HEK293 (cell line): ENCODE measurements around the gene LY6G5B.

Source experiments
- CTCF ChIA-PET: fragments of 350-600 bp; formaldehyde crosslinking; extraction: SDS; loops from one replicate; lab custom pipeline; 2021; ENCODE audit warnings: antibody characterized with exemption; lab: Yijun Ruan, JAX
- POLR2A ChIA-PET: fragments of 300-600 bp; formaldehyde crosslinking; extraction: SDS; loops from one replicate; lab custom pipeline; 2020; ENCODE audit warnings: antibody characterized with exemption, inconsistent platforms; lab: Yijun Ruan, JAX
- H3K27ac ChIP-seq: fragments of 200-500 bp; sonication (Bioruptor generic); 2 replicates; pipeline ENCODE4 v1.5.1; 2014; ENCODE audit warnings: low read depth, low read length, control low read depth, inconsistent platforms; ENCODE audit errors: extremely low read depth
- H3K36me3 ChIP-seq, 2 experiments: fragments of 200-500 bp in 1 of 2; sonication (Bioruptor generic) in 1 of 2; 1 replicate in 1 of 2; 2 replicates in 1 of 2; pipeline ENCODE4 v1.5.1; 2014 to 2017; ENCODE audit warnings: inconsistent platforms in 2 of 2, low read length in 2 of 2; ENCODE audit not compliant: control insufficient read depth in 2 of 2, insufficient read depth in 1 of 2
- H3K4me1 ChIP-seq: fragments of 200-500 bp; sonication (Bioruptor generic); 2 replicates; pipeline ENCODE4 v1.5.1; 2014; ENCODE audit warnings: mild to moderate bottlenecking, low read length, inconsistent platforms; ENCODE audit not compliant: control insufficient read depth, insufficient read depth
- H3K4me3 ChIP-seq: 2 replicates; pipeline ENCODE4 v1.5.1; 2011; ENCODE audit warnings: low read depth, mild to moderate bottlenecking, control low read depth, low read length, moderate library complexity
- H3K9me3 ChIP-seq: fragments of 200-500 bp; sonication (Bioruptor generic); 2 replicates; pipeline ENCODE4 v1.5.1; 2014; ENCODE audit warnings: low read depth, low read length, inconsistent platforms; ENCODE audit not compliant: control insufficient read depth, insufficient read depth
- BCL6B ChIP-seq: fragments of 450-650 bp; formaldehyde crosslinking; IDR thresholded peaks from 2 replicates; pipeline ENCODE4 v1.5.1; 2017; ENCODE audit warnings: missing biosample characterization, missing genetic modification characterization
- CTCF ChIP-seq: fragments of 450-650 bp; formaldehyde crosslinking; IDR thresholded peaks from 2 replicates; pipeline ENCODE4 v1.5.1; 2016; ENCODE audit warnings: missing biosample characterization, missing genetic modification characterization
- HOXD13 ChIP-seq: sonication (generic); formaldehyde crosslinking; IDR thresholded peaks from 2 replicates; pipeline ENCODE4 v1.8.0; 2022; ENCODE audit warnings: missing genetic modification reagents, borderline replicate concordance
- PRDM4 ChIP-seq: fragments of 450-650 bp; formaldehyde crosslinking; IDR thresholded peaks from 2 replicates; pipeline ENCODE4 v1.5.1; 2017; ENCODE audit warnings: missing biosample characterization, missing genetic modification characterization
- SCRT2 ChIP-seq: fragments of 450-650 bp; formaldehyde crosslinking; IDR thresholded peaks from 2 replicates; pipeline ENCODE4 v1.5.1; 2016; ENCODE audit warnings: missing biosample characterization, missing genetic modification characterization
- ZBTB48 ChIP-seq: fragments of 450-650 bp; formaldehyde crosslinking; IDR thresholded peaks from 2 replicates; pipeline ENCODE4 v1.5.1; 2016; ENCODE audit warnings: missing biosample characterization, missing genetic modification characterization
- ZBTB49 ChIP-seq: fragments of 450-650 bp; formaldehyde crosslinking; IDR thresholded peaks from 2 replicates; pipeline ENCODE4 v1.5.1; 2016; ENCODE audit warnings: missing biosample characterization, missing genetic modification characterization, low read depth
- ZFHX2 ChIP-seq: fragments of 450-650 bp; formaldehyde crosslinking; conservative IDR thresholded peaks from 2 replicates; pipeline ENCODE4 v1.5.1; 2016; ENCODE audit warnings: missing biosample characterization, missing genetic modification characterization
- ZNF114 ChIP-seq: fragments of 450-650 bp; formaldehyde crosslinking; IDR thresholded peaks from 2 replicates; pipeline ENCODE4 v1.5.0; 2017; ENCODE audit warnings: missing biosample characterization, missing genetic modification characterization
- ZNF133 ChIP-seq: fragments of 450-650 bp; formaldehyde crosslinking; IDR thresholded peaks from 2 replicates; pipeline ENCODE4 v1.5.1; 2016; ENCODE audit warnings: missing biosample characterization, missing genetic modification characterization
- ZNF266 ChIP-seq: fragments of 450-650 bp; formaldehyde crosslinking; IDR thresholded peaks from 2 replicates; pipeline ENCODE4 v1.5.1; 2016; ENCODE audit warnings: missing biosample characterization, missing genetic modification characterization, low read depth
- ZNF324 ChIP-seq: fragments of 450-650 bp; formaldehyde crosslinking; IDR thresholded peaks from 2 replicates; pipeline ENCODE4 v1.5.1; 2016; ENCODE audit warnings: missing biosample characterization, missing genetic modification characterization
- ZNF37A ChIP-seq: fragments of 450-650 bp; IDR thresholded peaks from 2 replicates; pipeline ENCODE4 v1.5.1; 2018; ENCODE audit warnings: missing biosample characterization, missing genetic modification characterization
- ZNF426 ChIP-seq: fragments of 450-650 bp; formaldehyde crosslinking; IDR thresholded peaks from 2 replicates; pipeline ENCODE4 v1.5.1; 2017; ENCODE audit warnings: missing biosample characterization, missing genetic modification characterization, mild to moderate bottlenecking, inconsistent platforms, moderate library complexity
- ZNF530 ChIP-seq: fragments of 450-650 bp; formaldehyde crosslinking; IDR thresholded peaks from 2 replicates; pipeline ENCODE4 v1.5.1; 2016; ENCODE audit warnings: low read depth, missing biosample characterization, missing genetic modification characterization
- ZNF621 ChIP-seq: fragments of 450-650 bp; formaldehyde crosslinking; IDR thresholded peaks from 2 replicates; pipeline ENCODE4 v1.5.1; 2017; ENCODE audit warnings: missing biosample characterization, missing genetic modification characterization
- ZSCAN30 ChIP-seq: fragments of 450-650 bp; IDR thresholded peaks from 2 replicates; pipeline ENCODE4 v1.5.1; 2018; ENCODE audit warnings: missing biosample characterization, mild to moderate bottlenecking, missing genetic modification characterization, moderate library complexity
- ZXDB ChIP-seq: fragments of 450-650 bp; formaldehyde crosslinking; IDR thresholded peaks from 2 replicates; pipeline ENCODE4 v1.5.1; 2016; ENCODE audit warnings: missing biosample characterization, missing genetic modification characterization

LY6G5B gene

GRCh38 chr6:31686483-31686882 lies 16.7 kb downstream of the LY6G5B start:
- TF ChIP-seq ZNF426 (tag by site-specific recombination) (no peak), ZNF266 (no peak), ZBTB48 (tag by site-specific recombination) (0 out of 2 replicates have a peak, but pooled peaks have one; percentile 53), ZNF530 (tag by site-specific recombination) (no peak), SCRT2 (tag by site-specific recombination) (no peak), HOXD13 (no peak), CTCF (no peak), ZNF324 (no peak), ZNF133 (tag by site-specific recombination) (no peak)
- TF ChIP-seq, all 188 proteins: peak for 1
- ChIA-PET CTCF (interaction anchor here (0.6 to 1.2 kb wide), 3 partner anchors 83 to 364 kb away, joined by 3 to 10 read pairs (median 3); no protein-coding TSS in a partner anchor), POLR2A (interaction anchor here (0.6 to 1.4 kb wide), 2 partner anchors 141 to 164 kb away, joined by 4 read pairs; partner anchors contain the start of gene HSPA1B)
- H3K4me1 ChIP-seq = no peaks in the 10 kb centered on the region
- H3K27ac ChIP-seq = no peak overlapping the region
- no peak overlapping the region for H3K4me3 ChIP-seq
- H3K9me3 ChIP-seq = no peaks in the 10 kb centered on the region
- H3K36me3 ChIP-seq = peaks cover 0 to 54% of the 10 kb centered on the region in 2 experiments; a peak in 1 of 3 replicates

- peaks cover 0 to 60% of the 10 kb centered on the region in 2 experiments; a peak in 1 of 3 replicates for H3K36me3 ChIP-seq
- H3K4me1 ChIP-seq = no peaks in the 10 kb centered on the region
- CTCF ChIA-PET = interaction anchor here (0.6 kb wide), 1 partner anchor 22 kb away, joined by 3 read pairs; the partner anchor contains the start of gene GPANK1
- no peaks in the 10 kb centered on the region for H3K9me3 ChIP-seq
- POLR2A ChIA-PET = interaction anchor here (0.5 to 1.4 kb wide), 6 partner anchors 16 to 441 kb away, joined by 3 to 10 read pairs (median 4); partner anchors contain the start of genes ABHD16A, ATF6B and HSPA1B
- H3K27ac ChIP-seq = no peak overlapping the region
- H3K4me3 ChIP-seq = no peak overlapping the region
- TF ChIP-seq ZSCAN30 (no peak), ZXDB (no peak), BCL6B (tag by site-specific recombination) (no peak), ZNF37A (tag by site-specific recombination) (no peak), ZNF114 (tag by site-specific recombination) (no peak), ZNF621 (tag by site-specific recombination) (no peak), ZFHX2 (tag by site-specific recombination) (no peak), PRDM4 (tag by site-specific recombination) (no peak), ZBTB49 (no peak)
Measured at GRCh38 chr6:31687321-31687720, 17.5 kb downstream of the LY6G5B start.
